Measurements from ENCODE around the gene DNAI1.

DNA sequence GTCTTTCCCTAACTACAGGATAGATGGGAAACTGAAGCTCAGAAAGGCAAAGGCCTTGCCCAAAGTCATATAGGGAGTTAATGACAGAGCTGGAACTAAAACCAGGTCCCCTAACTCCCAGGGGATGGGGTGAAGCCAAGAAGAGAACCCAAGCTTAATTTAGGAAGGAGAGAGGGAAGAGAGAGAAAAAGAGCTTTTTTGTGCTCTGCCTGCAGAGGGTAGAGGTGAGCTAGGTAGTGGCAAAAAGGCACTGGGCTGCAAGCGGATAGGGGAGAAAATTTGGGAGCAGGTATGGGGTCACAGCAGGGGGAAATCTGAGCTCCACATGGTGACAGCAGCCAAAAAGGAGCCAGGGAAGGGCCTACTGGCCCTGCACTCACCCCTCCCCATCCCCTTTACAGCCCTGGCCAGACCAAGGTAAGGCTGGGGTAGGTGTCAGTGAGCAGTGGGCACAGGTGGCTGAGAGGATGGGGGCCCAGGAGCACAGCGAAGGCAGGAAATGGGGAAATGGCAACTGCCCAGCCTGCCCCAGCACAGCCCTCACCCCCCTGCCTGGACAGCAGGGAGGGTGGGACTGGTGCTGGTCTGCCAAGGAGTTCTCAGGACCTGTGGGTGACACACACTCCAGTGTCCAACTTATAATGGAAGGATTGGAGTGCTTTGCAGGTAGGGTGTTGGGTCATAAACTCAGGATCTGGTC is 60.9 kb downstream of the DNAI1 start:
- TF ChIP-seq CTCF (IDR thresholded peaks at IDR 0.05) (no peak), POLR2A (IDR thresholded peaks at IDR 0.05) (no peak)

Data from prostate gland (tissue), 2 donors.